NB4 (cell line): ENCODE results near the gene YJU2.

Experiments used
- CTCF ChIP-seq: IDR thresholded peaks from one replicate; pipeline ENCODE4 v1.5.1; 2012; ENCODE audit warnings: low read depth, low read length
- POLR2A ChIP-seq: IDR thresholded peaks from 2 replicates; pipeline ENCODE4 v1.6.1; 2011; ENCODE audit warnings: mild to moderate bottlenecking; ENCODE audit not compliant: insufficient read length; ENCODE audit errors: extremely low read depth

DNA sequence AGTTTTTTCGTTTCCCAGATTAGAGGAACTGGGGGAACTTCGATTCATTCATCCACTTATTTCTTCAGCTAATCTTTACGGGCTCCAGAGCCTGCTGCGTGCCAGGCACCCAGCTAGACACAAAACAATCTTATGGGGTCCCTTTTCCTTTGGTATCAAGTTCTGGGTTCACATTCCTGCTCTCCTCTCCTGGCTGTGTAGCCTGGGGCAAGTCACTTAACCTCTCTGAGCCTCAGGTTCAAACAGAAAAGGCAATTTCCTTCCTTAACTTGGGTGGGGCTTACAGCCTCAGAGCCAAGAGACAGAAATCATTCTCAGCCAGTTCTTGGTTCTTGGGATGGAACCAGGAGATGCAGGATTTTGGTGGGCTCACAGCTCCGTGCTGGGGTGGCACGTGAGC is 38.1 kb downstream of the YJU2 start:
- TF ChIP-seq CTCF = no peak
- no peak for TF ChIP-seq POLR2A
